Cardiac fibroblast (primary cell): ENCODE measurements around the gene BRINP3.

Experiments used
- DNase-seq, 2 donors: peaks; one replicate each; pipeline versions ENCODE4 v3.0.0 to v3.0.0-alpha.2; 2010; ENCODE audit warnings: low read depth in 2 of 2
- H3K4me3 ChIP-seq, 2 donors: replicated peaks in 1 of 2; 1 replicate in 1 of 2; 2 replicates in 1 of 2; pipeline ENCODE4 v1.5.1; 2011; ENCODE audit warnings: low read depth in 2 of 2, low read length in 2 of 2, mild to moderate bottlenecking in 2 of 2, moderate library complexity in 1 of 2
- CTCF ChIP-seq: IDR thresholded peaks from one replicate; pipeline ENCODE4 v1.5.1; 2011; ENCODE audit warnings: low read depth, mild to moderate bottlenecking, low read length, inconsistent platforms

The BRINP3 gene

GRCh38 chr1:190250368-190250767 lies 227.3 kb downstream of the BRINP3 start:
- no peak for TF ChIP-seq CTCF
- H3K4me3 ChIP-seq: no peak overlapping the region
- no peak for DNase-seq

- DNase-seq: no peak
- H3K4me3 ChIP-seq: no peak overlapping the region
Observed at GRCh38 chr1:190244406-190244805, 233.3 kb downstream of the BRINP3 start.

GRCh38 chr1:190243056-190243455 lies 234.6 kb downstream of the BRINP3 start:
- no peak for DNase-seq
- TF ChIP-seq CTCF: no peak
- no peak overlapping the region for H3K4me3 ChIP-seq

More at GRCh38 chr1:190244406-190244805, 233.3 kb downstream of the BRINP3 start:
- no peak for TF ChIP-seq CTCF

- DNase-seq: peak in 1 of 2 donors; percentile 3
- TF ChIP-seq CTCF: no peak
- H3K4me3 ChIP-seq: no peak overlapping the region
Observed at GRCh38 chr1:190226006-190226405, 251.7 kb downstream of the BRINP3 start.

GRCh38 chr1:190212450-190212849 lies 265.2 kb downstream of the BRINP3 start:
- H3K4me3 ChIP-seq: no peak overlapping the region
- TF ChIP-seq CTCF: no peak
- DNase-seq: no peak

GRCh38 chr1:190207733-190208132 lies 269.9 kb downstream of the BRINP3 start:
- no peak for DNase-seq
- H3K4me3 ChIP-seq: no peak overlapping the region
- no peak for TF ChIP-seq CTCF

- H3K4me3 ChIP-seq: no peak overlapping the region
- no peak for TF ChIP-seq CTCF
- peak; percentile 36 to 40 for DNase-seq
Observed at GRCh38 chr1:190205713-190206112, 272.0 kb downstream of the BRINP3 start.
